IPS DF 6.9 (cell line): ENCODE measurements around the gene SBF2.
A peak's percentile ranks its signal among the peaks of the same experiment; 100 is the strongest.
"Not testable (repeated sequence)": the region's sequence is repeated elsewhere in the genome, so short reads cannot be mapped to it uniquely, and the experiment has no call there.

ENCODE experiments used
- DNase-seq: peaks from one replicate; pipeline ENCODE4 v3.0.0-alpha.2; 2013; ENCODE audit warnings: low read depth, low spot score
- H3K27ac ChIP-seq: one replicate; pipeline ENCODE4 v1.5.1; 2013; ENCODE audit warnings: low read length, control low read depth
- H3K27me3 ChIP-seq: 2 replicates; pipeline ENCODE4 v1.6.1; 2013; ENCODE audit warnings: mild to moderate bottlenecking, low read length; ENCODE audit not compliant: control insufficient read depth, insufficient read depth
- H3K36me3 ChIP-seq: 2 replicates; pipeline ENCODE4 v1.6.1; 2013; ENCODE audit warnings: low read length; ENCODE audit not compliant: control insufficient read depth, insufficient read depth
- H3K4me1 ChIP-seq: 2 replicates; pipeline ENCODE4 v1.6.1; 2013; ENCODE audit warnings: low read length; ENCODE audit not compliant: control insufficient read depth, insufficient read depth
- H3K4me3 ChIP-seq: 2 replicates; pipeline ENCODE4 v1.5.1; 2013; ENCODE audit warnings: mild to moderate bottlenecking, low read length
- H3K9me3 ChIP-seq: 2 replicates; pipeline ENCODE4 v1.6.1; 2013; ENCODE audit warnings: low read length, inconsistent platforms; ENCODE audit not compliant: control insufficient read depth, insufficient read depth
- WGBS: extraction: QIAGEN DNeasy Blood & Tissue Kit; methylation state at CpG from one replicate; pipeline ENCODE4 v1.1.7; 2013; ENCODE audit warnings: mixed read lengths, missing lambda C conversion rate; ENCODE audit not compliant: insufficient read length, insufficient coverage; 5-methylcytosine and 5-hydroxymethylcytosine counted together

The SBF2 gene

DNA sequence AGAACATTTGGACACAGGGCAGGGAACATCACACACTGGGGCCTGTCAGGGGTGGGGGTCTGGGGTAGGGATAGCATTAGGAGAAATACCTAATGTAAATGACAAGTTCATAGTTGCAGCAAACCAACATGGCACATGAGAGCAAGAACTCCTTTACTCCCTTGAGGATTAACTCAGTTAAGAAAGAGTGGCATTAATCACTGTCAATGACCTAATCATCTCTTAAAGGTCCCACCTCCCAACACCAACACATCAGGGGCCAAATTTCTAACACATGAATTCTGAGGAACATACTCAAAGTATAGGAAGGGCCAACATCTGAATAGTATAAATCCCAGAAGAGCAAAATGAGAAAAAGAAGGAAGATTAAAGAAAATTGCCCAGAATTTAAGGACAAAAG is 357.3 kb downstream of the SBF2 start:
- no peak overlapping the region for H3K4me3 ChIP-seq
- no peaks in the 10 kb centered on the region for H3K27me3 ChIP-seq
- DNase-seq = no peak
- no peaks in the 10 kb centered on the region for H3K36me3 ChIP-seq
- H3K9me3 ChIP-seq = no peaks in the 10 kb centered on the region
- H3K4me1 ChIP-seq = no peaks in the 10 kb centered on the region
- no peak overlapping the region for H3K27ac ChIP-seq

- not testable (repeated sequence) for H3K27ac ChIP-seq, H3K4me1 ChIP-seq, DNase-seq, H3K36me3 ChIP-seq, H3K4me3 ChIP-seq, H3K27me3 ChIP-seq, H3K9me3 ChIP-seq
- WGBS = no CpG with 5 or more reads among the region's 2 CpGs
These were observed 361.2 kb downstream of the SBF2 start for GRCh38 chr11:9932843-9933242.

DNA sequence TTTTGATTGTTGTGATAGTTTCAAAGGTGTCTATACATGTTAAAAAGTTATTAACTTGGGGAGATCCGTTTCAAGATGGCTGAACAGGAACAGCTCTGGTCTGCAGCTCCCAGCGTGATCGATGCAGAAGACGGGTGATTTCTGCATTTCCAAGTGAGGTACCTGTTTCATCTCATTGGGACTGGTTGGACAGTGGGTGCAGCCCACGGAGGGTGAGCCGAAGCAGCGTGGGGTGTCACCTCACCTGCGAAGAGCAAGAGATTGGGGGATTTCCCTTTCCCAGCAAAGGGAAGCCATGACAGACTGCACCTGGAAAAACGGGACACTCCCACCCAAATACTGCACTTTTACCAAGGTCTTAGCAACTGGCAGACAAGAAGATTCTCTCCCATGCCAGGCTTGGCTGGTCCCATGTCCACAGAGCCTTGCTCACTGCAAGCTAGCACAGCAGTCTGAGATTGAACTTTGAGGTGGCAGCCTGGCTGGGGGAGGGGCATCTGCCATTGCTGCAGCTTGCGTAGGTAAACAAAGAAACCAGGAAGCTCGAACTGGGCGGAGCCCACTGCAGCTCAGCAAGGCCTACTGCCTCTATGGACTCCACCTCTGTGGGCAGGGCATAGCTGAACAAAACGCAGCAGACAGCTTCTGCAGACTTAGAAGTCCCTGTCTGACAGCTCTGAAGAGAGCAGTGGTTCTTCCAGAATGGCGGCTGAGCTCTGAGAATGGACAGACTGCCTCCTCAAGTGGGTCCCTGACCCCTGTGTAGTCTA is 363.3 kb downstream of the SBF2 start:
- WGBS = no CpG with 5 or more reads among the region's 14 CpGs
- not testable (repeated sequence) for H3K27ac ChIP-seq

GRCh38 chr11:9927670-9928069 is 366.3 kb downstream of the SBF2 start:
- Histone ChIP-seq H3K27ac (no peak overlapping the region), H3K36me3 (no peaks in the 10 kb centered on the region), H3K9me3 (no peaks in the 10 kb centered on the region), H3K4me3 (no peak overlapping the region), H3K4me1 (no peaks in the 10 kb centered on the region; the same call in none of the 2 replicates), H3K27me3 (no peaks in the 10 kb centered on the region)
- DNase-seq = no peak
- no CpG with 5 or more reads among the region's 1 CpG for WGBS

More for the DNA sequence above, 363.3 kb downstream of the SBF2 start:
- not testable (repeated sequence) for H3K4me3 ChIP-seq, H3K4me1 ChIP-seq, H3K27me3 ChIP-seq, H3K36me3 ChIP-seq, H3K9me3 ChIP-seq, DNase-seq

- DNase-seq = no peak
- Histone ChIP-seq H3K27ac (peak overlapping the region; percentile 86), H3K9me3 (no peaks in the 10 kb centered on the region), H3K4me1 (no peaks in the 10 kb centered on the region; the same call in none of the 2 replicates), H3K27me3 (no peaks in the 10 kb centered on the region), H3K36me3 (no peaks in the 10 kb centered on the region), H3K4me3 (no peak overlapping the region)
- WGBS = no CpG with 5 or more reads among the region's 2 CpGs
These were observed 370.7 kb downstream of the SBF2 start for GRCh38 chr11:9923280-9923679.

GRCh38 chr11:9922806-9923205 is 371.2 kb downstream of the SBF2 start:
- Histone ChIP-seq H3K27me3 (no peaks in the 10 kb centered on the region), H3K27ac (peak overlapping the region; percentile 85), H3K4me3 (no peak overlapping the region), H3K36me3 (no peaks in the 10 kb centered on the region), H3K9me3 (no peaks in the 10 kb centered on the region), H3K4me1 (no peaks in the 10 kb centered on the region; the same call in none of the 2 replicates)
- DNase-seq = peak; percentile 67
- WGBS = no CpG with 5 or more reads among the region's 4 CpGs

DNA sequence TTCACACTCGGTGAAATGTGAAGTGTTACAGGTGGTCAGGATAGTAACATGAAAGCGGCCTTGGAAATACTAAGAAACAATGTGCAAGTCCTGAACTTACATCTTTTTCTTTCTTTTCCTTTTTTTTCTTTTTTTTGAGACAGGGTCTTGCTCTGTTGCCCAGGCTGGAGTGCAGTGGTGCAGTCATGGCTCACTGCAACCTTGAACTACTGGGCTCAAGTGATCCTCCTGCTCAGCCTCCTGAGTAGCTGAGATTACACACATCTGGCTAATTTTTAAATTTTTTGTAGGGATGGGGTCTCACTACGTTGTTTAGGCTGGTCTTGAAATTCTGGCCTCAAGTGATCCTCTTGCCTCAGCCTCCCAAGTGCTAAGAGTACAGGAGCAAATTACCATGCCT is 377.5 kb downstream of the SBF2 start:
- H3K4me3 ChIP-seq = no peak overlapping the region
- DNase-seq = no peak
- no peak overlapping the region for H3K27ac ChIP-seq
- no CpG with 5 or more reads among the region's 3 CpGs for WGBS
- no peaks in the 10 kb centered on the region for H3K4me1 ChIP-seq
- no peaks in the 10 kb centered on the region for H3K9me3 ChIP-seq
- no peaks in the 10 kb centered on the region for H3K27me3 ChIP-seq
- no peaks in the 10 kb centered on the region for H3K36me3 ChIP-seq

DNA sequence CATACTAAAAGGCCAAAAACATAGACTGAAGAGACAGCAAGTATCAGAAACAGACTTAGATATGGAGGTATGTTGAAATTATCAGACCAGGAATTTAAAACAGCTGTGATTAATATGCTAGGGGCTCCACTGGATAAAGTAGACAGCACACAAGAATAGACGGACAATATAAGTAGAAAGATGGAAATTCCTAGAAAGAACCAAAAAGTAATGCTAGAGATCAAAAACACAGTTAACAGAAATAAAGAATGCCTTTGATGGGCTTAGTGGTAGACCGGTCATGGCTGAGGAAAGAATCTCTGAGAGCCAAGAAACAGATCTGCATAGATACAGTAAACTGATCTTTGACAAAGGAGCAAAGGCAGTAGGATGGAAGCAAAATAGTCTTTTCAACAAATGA is 380.0 kb downstream of the SBF2 start:
- WGBS = no CpG with 5 or more reads among the region's 2 CpGs
- H3K36me3 ChIP-seq = no peaks in the 10 kb centered on the region
- no peak overlapping the region for H3K27ac ChIP-seq
- no peaks in the 10 kb centered on the region for H3K27me3 ChIP-seq
- no peak for DNase-seq
- no peak overlapping the region for H3K4me3 ChIP-seq
- H3K9me3 ChIP-seq = no peaks in the 10 kb centered on the region
- no peaks in the 10 kb centered on the region for H3K4me1 ChIP-seq

DNA sequence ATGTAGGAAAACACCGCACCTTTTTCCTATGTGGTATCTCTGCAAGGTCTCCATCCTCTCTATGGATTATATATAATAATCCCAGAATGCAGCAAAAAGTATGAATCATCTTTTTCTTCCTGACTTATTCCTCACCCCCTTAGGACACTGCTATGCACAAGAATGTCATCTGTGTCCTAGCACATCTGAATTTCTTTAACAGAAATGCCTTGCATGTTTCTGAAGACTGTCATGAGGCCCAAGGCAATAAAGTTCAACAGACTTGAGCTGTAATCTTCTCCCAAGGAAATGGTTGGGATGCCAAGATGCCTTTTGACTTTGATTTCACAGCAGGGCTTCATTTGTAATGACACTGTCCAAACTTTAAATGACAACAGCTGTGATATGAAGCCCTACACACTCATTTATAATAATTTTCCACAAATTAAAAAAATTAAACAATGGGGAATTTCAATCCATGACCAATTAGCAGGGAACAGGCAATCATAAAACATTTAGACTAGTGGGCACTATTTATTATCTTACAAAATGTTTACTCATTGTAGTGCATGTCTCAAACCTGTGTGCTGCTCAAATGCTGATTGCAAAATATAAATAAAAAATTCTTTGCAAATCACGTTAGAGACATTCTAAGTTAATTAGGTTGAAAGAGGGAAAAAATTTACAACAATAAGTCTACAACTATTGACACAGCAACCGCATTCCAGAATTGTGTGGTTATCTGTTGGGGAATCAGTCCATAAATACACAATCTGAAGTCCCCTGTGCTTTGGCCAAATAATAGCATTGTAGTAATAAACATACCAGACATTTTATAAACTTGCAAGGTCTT is 387.8 kb downstream of the SBF2 start:
- WGBS = no CpG with 5 or more reads among the region's 3 CpGs
- Histone ChIP-seq H3K4me1 (peaks cover 1% of the 10 kb centered on the region; the same call in 1 of the 2 replicates), H3K4me3 (no peak overlapping the region), H3K27me3 (no peaks in the 10 kb centered on the region), H3K27ac (peak overlapping the region; percentile 59), H3K36me3 (no peaks in the 10 kb centered on the region), H3K9me3 (no peaks in the 10 kb centered on the region)
- peak; percentile 45 for DNase-seq

DNA sequence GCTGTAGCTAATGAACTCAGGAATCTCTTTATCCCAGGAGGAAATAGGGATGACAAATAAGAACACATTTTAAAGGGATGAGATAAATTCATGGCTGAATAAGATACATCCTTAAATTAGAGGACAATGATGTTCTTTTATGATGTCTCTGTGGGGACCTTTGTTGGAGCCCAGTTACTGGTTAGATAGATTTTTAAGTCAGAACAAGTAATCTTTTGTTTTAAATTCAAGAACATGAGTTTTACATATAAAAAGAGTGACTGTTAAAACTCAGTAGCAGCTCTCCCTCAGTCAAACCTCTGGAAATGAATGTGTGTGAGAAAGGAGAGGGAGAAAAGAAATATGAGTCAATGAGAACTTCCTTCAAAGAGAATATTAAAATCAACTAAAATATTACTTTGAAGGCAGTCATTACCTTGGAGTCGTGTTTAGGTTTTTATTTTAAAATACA is 388.5 kb downstream of the SBF2 start:
- DNase-seq = no peak
- H3K4me3 ChIP-seq = no peak overlapping the region
- no peaks in the 10 kb centered on the region for H3K27me3 ChIP-seq
- H3K4me1 ChIP-seq = peaks cover 1% of the 10 kb centered on the region; the same call in 1 of the 2 replicates
- H3K27ac ChIP-seq = peak overlapping the region; percentile 59
- no CpG with 5 or more reads among the region's 1 CpG for WGBS
- H3K9me3 ChIP-seq = no peaks in the 10 kb centered on the region
- H3K36me3 ChIP-seq = no peaks in the 10 kb centered on the region
